H1 (cell line): Measurements from ENCODE around the gene ALDH3B1. TPM values are rescaled to one million over a fixed set of nuclear protein-coding genes. Genes with fewer than 3 reads are reported as not detected.

ENCODE experiments used
- CTCF ChIA-PET: fragments of 300-600 bp; sonication (Branson Sonifier 250); formaldehyde crosslinking; loops from one replicate; lab custom pipeline; 2021; ENCODE audit not compliant: partially characterized antibody; lab: Charles Lee
- POLR2A ChIA-PET: fragments of 300-600 bp; sonication (Branson Sonifier 250); formaldehyde crosslinking; loops from one replicate; lab custom pipeline; 2021; ENCODE audit warnings: inconsistent platforms; ENCODE audit not compliant: partially characterized antibody; lab: Charles Lee
- DNase-seq, 2 experiments: peaks; one replicate each; pipeline versions ENCODE4 v3.0.0 to v3.0.0-alpha.2; 2010 to 2022; ENCODE audit warnings: low spot score in 2 of 2, low read depth in 1 of 2, mixed read lengths in 1 of 2
- FAIRE-seq: peaks from 2 replicates; lab custom pipeline; 2011; peaks lifted over from hg19 to GRCh38; lab: Jason Lieb, UNC
- H2AFZ ChIP-seq: 2 replicates; pipeline ENCODE4 v1.8.1; 2012; ENCODE audit warnings: low read length, inconsistent platforms
- H2AK5ac ChIP-seq: 2 replicates; pipeline ENCODE4 v1.6.1; 2013; ENCODE audit warnings: low read depth, low read length
- H2BK120ac ChIP-seq: replicated peaks from 2 replicates; pipeline ENCODE3; 2013; ENCODE audit warnings: low read depth, low read length, inconsistent platforms
- H2BK12ac ChIP-seq: 2 replicates; pipeline ENCODE4 v1.6.1; 2013; ENCODE audit warnings: low read depth, low read length
- H2BK15ac ChIP-seq: 2 replicates; pipeline ENCODE4 v1.6.1; 2013; ENCODE audit warnings: low read length
- H2BK20ac ChIP-seq: 2 replicates; pipeline ENCODE4 v1.6.1; 2013; ENCODE audit warnings: low read length
- H2BK5ac ChIP-seq: 2 replicates; pipeline ENCODE4 v1.6.1; 2013; ENCODE audit warnings: low read depth, low read length
- H3K14ac ChIP-seq: 2 replicates; pipeline ENCODE4 v1.6.1; 2013; ENCODE audit warnings: inconsistent platforms; ENCODE audit not compliant: insufficient read length
- H3K18ac ChIP-seq: 2 replicates; pipeline ENCODE4 v1.6.1; 2013; ENCODE audit warnings: low read length; ENCODE audit errors: extremely low read depth
- H3K23ac ChIP-seq: 2 replicates; pipeline ENCODE4 v1.6.1; 2013; ENCODE audit warnings: inconsistent platforms; ENCODE audit not compliant: insufficient read length
- H3K23me2 ChIP-seq: 2 replicates; pipeline ENCODE4 v1.6.1; 2013; ENCODE audit warnings: low read depth, low read length
- H3K27ac ChIP-seq: 2 replicates; pipeline ENCODE4 v1.6.1; 2011; ENCODE audit warnings: low read depth, low read length, inconsistent platforms
- H3K27me3 ChIP-seq, 4 experiments: replicated peaks in 1 of 4; 1 replicate in 1 of 4; 2 replicates in 3 of 4; pipeline versions ENCODE4 v1.6.1 to v1.8.1; 2011 to 2013; ENCODE audit warnings: low read length in 3 of 4, mild to moderate bottlenecking in 3 of 4, inconsistent platforms in 2 of 4, mixed read lengths in 2 of 4, moderate library complexity in 1 of 4; ENCODE audit not compliant: control insufficient read depth in 3 of 4, insufficient read depth in 3 of 4; ENCODE audit errors: extremely low read depth in 1 of 4
- H3K36me3 ChIP-seq, 4 experiments: 2 replicates each; pipeline versions ENCODE4 v1.6.1 to v1.8.1; 2011 to 2013; ENCODE audit warnings: mild to moderate bottlenecking in 4 of 4, low read length in 3 of 4, moderate library complexity in 2 of 4, control low read depth in 1 of 4, inconsistent platforms in 1 of 4; ENCODE audit not compliant: insufficient read depth in 4 of 4, control insufficient read depth in 2 of 4
- H3K4ac ChIP-seq: replicated peaks from 2 replicates; pipeline ENCODE3; 2013; ENCODE audit warnings: low read length, low read depth, mixed read lengths, inconsistent platforms; ENCODE audit not compliant: insufficient read length
- H3K4me1 ChIP-seq, 4 experiments: replicated peaks in 1 of 4; 1 replicate in 1 of 4; 2 replicates in 3 of 4; pipeline versions ENCODE4 v1.6.1 to v1.8.1; 2011 to 2013; ENCODE audit warnings: low read length in 3 of 4, inconsistent platforms in 2 of 4, mixed read lengths in 1 of 4; ENCODE audit not compliant: insufficient read depth in 4 of 4, control insufficient read depth in 3 of 4
- H3K4me2 ChIP-seq, 2 experiments: 2 replicates each; pipeline versions ENCODE4 v1.6.1 to v1.8.1; 2011 to 2013; ENCODE audit warnings: low read depth in 2 of 2, low read length in 2 of 2, control low read depth in 1 of 2, inconsistent platforms in 1 of 2, mild to moderate bottlenecking in 1 of 2; ENCODE audit not compliant: insufficient read depth in 1 of 2
- H3K4me3 ChIP-seq, 4 experiments: fragments of 200-600, 300-600 bp in 1 of 4; sonication (generic), shearing (Covaris generic), sonication (Bioruptor Twin) in 1 of 4; 2 replicates each; pipeline versions ENCODE4 v1.5.1 to v1.8.1; 2011 to 2016; ENCODE audit warnings: low read length in 4 of 4, low read depth in 3 of 4, control low read depth in 2 of 4, inconsistent platforms in 2 of 4, mild to moderate bottlenecking in 2 of 4, mixed read lengths in 1 of 4, moderate library complexity in 1 of 4; ENCODE audit not compliant: insufficient read depth in 2 of 4; ENCODE audit errors: extremely low read depth in 1 of 4
- H3K56ac ChIP-seq: replicated peaks from 2 replicates; pipeline ENCODE3; 2013; ENCODE audit warnings: low read depth, mild to moderate bottlenecking, mixed read lengths, low read length, inconsistent platforms; ENCODE audit not compliant: insufficient read length
- H3K79me1 ChIP-seq: 2 replicates; pipeline ENCODE4 v1.6.1; 2013; ENCODE audit warnings: low read depth, low read length, control low read depth
- H3K79me2 ChIP-seq, 2 experiments: 2 replicates each; pipeline versions ENCODE4 v1.6.1 to v1.8.1; 2012 to 2013; ENCODE audit warnings: low read length in 2 of 2, mild to moderate bottlenecking in 2 of 2, inconsistent platforms in 1 of 2; ENCODE audit not compliant: insufficient read depth in 2 of 2, control insufficient read depth in 1 of 2
- H3K9ac ChIP-seq, 4 experiments: replicated peaks in 1 of 4; 1 replicate in 1 of 4; 2 replicates in 3 of 4; pipeline versions ENCODE4 v1.6.1 to v1.8.1; 2011 to 2013; ENCODE audit warnings: low read depth in 3 of 4, low read length in 3 of 4, control low read depth in 2 of 4, mild to moderate bottlenecking in 2 of 4, moderate library complexity in 2 of 4, inconsistent platforms in 1 of 4; ENCODE audit errors: extremely low read depth in 1 of 4
- H3K9me3 ChIP-seq, 2 experiments: 2 replicates each; pipeline versions ENCODE4 v1.6.1 to v1.8.1; 2012 to 2013; ENCODE audit warnings: mild to moderate bottlenecking in 2 of 2, moderate library complexity in 2 of 2, control low read depth in 1 of 2, inconsistent platforms in 1 of 2, low read depth in 1 of 2, low read length in 1 of 2, mixed read lengths in 1 of 2; ENCODE audit not compliant: insufficient read depth in 2 of 2
- H4K20me1 ChIP-seq, 2 experiments: replicated peaks in 1 of 2; 2 replicates each; pipeline versions ENCODE3 to v1.8.1; 2011 to 2013; ENCODE audit warnings: inconsistent platforms in 2 of 2, low read length in 2 of 2, mild to moderate bottlenecking in 1 of 2; ENCODE audit not compliant: insufficient read depth in 2 of 2, control insufficient read depth in 1 of 2
- H4K5ac ChIP-seq: 2 replicates; pipeline ENCODE4 v1.6.1; 2013; ENCODE audit warnings: low read length, low read depth, mixed read lengths, inconsistent platforms; ENCODE audit not compliant: insufficient read length
- H4K8ac ChIP-seq: 2 replicates; pipeline ENCODE4 v1.8.0; 2013; ENCODE audit warnings: mild to moderate bottlenecking, moderate library complexity, low read length, inconsistent platforms; ENCODE audit not compliant: insufficient read depth; ENCODE audit errors: extremely low read depth
- H4K91ac ChIP-seq: replicated peaks from 2 replicates; pipeline ENCODE3; 2013; ENCODE audit warnings: low read length, mixed read lengths, inconsistent platforms; ENCODE audit not compliant: insufficient read length
- EGR1 ChIP-seq: IDR thresholded peaks from 2 replicates; pipeline ENCODE4 v1.6.1; 2011; ENCODE audit warnings: low read depth, low read length, borderline replicate concordance
- WGBS, 2 experiments: shearing (Covaris generic) in 1 of 2; methylation state at CpG; one replicate each; pipeline versions ENCODE4 v1.1.6 to v1.1.7; 2013 to 2015; ENCODE audit warnings: low lambda C conversion rate in 2 of 2, mixed read lengths in 2 of 2, inconsistent platforms in 1 of 2, low coverage in 1 of 2, missing lambda C conversion rate in 1 of 2; ENCODE audit not compliant: insufficient replicate concordance in 2 of 2, insufficient coverage in 1 of 2, insufficient read length in 1 of 2; ENCODE audit errors: extremely low coverage in 1 of 2, missing lambda C conversion rate in 1 of 2; 5-methylcytosine and 5-hydroxymethylcytosine counted together
- polyA plus RNA-seq, 7 experiments: library from polyadenylated mRNA; depleted of rRNA in 3 of 7; stranded (reverse) in 5 of 7; unstranded in 2 of 7; fragments of >200 nt in 5 of 7; fragments of 200-250 nt in 2 of 7; gene quantifications; 1 replicate in 5 of 7; 2 replicates in 1 of 7; 4 replicates in 1 of 7; pipeline versions ENCODE4 v1.2.1 to v1.2.3, GENCODE V29; 2011 to 2013; ENCODE audit warnings: missing spikeins in 2 of 7, mixed read lengths in 2 of 7
- total RNA-seq: library from RNA; stranded (reverse); fragmentation: NEBNext Ultra II Directional; extraction: Animal tissue kit (Norgen Biotek cat#: 25700); gene quantifications from 2 replicates; pipeline ENCODE4 v1.2.1, GENCODE V29; 2021

The ALDH3B1 gene
- total and polyA plus RNA-seq, 2 of the 8 experiments (the other 6 are each of a cell fraction or from before 2014, with no cell fraction given): 0.32 to 0.47 TPM

GRCh38 chr11:68002575-68002937, 7.6 kb upstream of the ALDH3B1 start:
- H3K4me2 ChIP-seq: peak overlapping the region; percentile 39 to 78; a peak in 3 of 4 replicates
- peak; percentile 42; the same call in 1 of the 2 replicates for TF ChIP-seq EGR1

More at GRCh38 chr11:68002575-68002937, 7.6 kb upstream of the ALDH3B1 start:
- H3K9ac ChIP-seq: no peak overlapping the region
- H3K79me2 ChIP-seq: no peaks in the 10 kb centered on the region
- no peaks in the 10 kb centered on the region for H3K79me1 ChIP-seq
- no peak overlapping the region for H3K27ac ChIP-seq
- POLR2A ChIA-PET: interaction anchor here (1.8 kb wide), 1 partner anchor 36 kb away, joined by 6 read pairs; the partner anchor contains the start of gene TCIRG1
- no peak overlapping the region for H2BK20ac ChIP-seq
- no peak overlapping the region for H2BK120ac ChIP-seq
- no peak overlapping the region for H2AK5ac ChIP-seq
- no peak overlapping the region for H4K8ac ChIP-seq
- H4K5ac ChIP-seq: no peak overlapping the region
- no peak overlapping the region for H3K4ac ChIP-seq
- H4K91ac ChIP-seq: no peak overlapping the region
- no peaks in the 10 kb centered on the region for H3K9me3 ChIP-seq
- no peaks in the 10 kb centered on the region for H3K36me3 ChIP-seq
- H3K18ac ChIP-seq: no peak overlapping the region
- H3K56ac ChIP-seq: no peak overlapping the region
- peaks cover 0 to 5% (median under 1%) of the 10 kb centered on the region in 4 experiments; a peak in 2 of 7 replicates for H3K27me3 ChIP-seq
- no peak overlapping the region for H2AFZ ChIP-seq
- no peak for DNase-seq
- peaks cover 12% of the 10 kb centered on the region for H3K23me2 ChIP-seq
- FAIRE-seq: no peak
- H4K20me1 ChIP-seq: peaks cover 0 to 2% of the 10 kb centered on the region in 2 experiments
- H3K4me3 ChIP-seq: peak overlapping the region in 2 of 4 experiments; percentile 44 to 76; a peak in 3 of 8 replicates
- no peak overlapping the region for H3K14ac ChIP-seq
- 84% methylated on average over 6 of the region's 9 CpGs; no CpG with 5 or more reads in 1 of the 2 experiments for WGBS, 2 experiments
- H3K23ac ChIP-seq: no peak overlapping the region
- CTCF ChIA-PET: interaction anchor here (1.7 to 3.4 kb wide), 2 partner anchors 9 to 18 kb away, joined by 10 to 19 read pairs; no protein-coding TSS in a partner anchor
- H2BK12ac ChIP-seq: no peak overlapping the region
- peaks cover 0 to 14% (median 5%) of the 10 kb centered on the region in 4 experiments; a peak in 5 of 7 replicates for H3K4me1 ChIP-seq
- no peak overlapping the region for H2BK15ac ChIP-seq
- no peak overlapping the region for H2BK5ac ChIP-seq
